Measurements from ENCODE around the gene BRD9.

Gene BRD9

DNA sequence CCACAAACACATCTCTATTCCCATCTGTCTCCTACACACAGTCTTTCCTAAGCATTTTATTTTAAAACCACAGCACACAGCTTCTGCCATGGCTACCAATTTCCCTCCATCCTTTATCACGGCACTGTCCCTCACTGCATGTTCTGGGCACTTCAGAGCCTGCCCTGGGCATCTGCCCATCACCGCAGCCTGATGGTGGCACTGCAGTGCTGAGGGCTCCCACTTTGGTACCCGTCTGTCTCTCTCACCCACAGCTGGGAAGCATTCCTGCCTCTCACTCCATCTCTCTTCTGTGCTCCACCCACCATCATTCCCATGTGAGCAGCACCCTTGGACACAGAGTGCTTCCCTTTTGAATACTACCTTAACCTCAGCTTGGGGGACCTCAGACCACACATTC lies 73.5 kb downstream of the BRD9 start:
- DNase-seq (ENCODE audit: low spot score) = no peak

DNA sequence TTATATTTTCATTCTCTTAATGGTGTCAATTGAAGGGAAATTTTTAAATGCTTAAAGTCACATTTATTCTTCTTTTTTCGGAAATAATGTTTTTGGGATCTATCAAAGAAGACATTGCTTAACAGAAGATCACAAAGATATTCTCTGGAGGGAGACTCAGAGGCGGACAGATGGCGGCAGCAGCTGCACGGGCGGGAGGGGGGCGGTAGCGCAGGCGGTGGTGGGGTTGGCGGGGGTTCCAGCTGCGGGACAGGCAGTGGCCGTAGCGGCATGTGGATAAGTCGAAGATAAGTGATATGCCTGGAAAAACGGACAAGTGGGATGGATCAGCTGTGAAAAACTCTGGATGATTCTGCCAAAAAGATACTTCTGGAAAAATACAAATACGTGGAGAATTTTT lies 76.4 kb downstream of the BRD9 start:
- FAIRE-seq (no peak), DNase-seq (ENCODE audit: low spot score) (no peak)

More for the DNA sequence above, 73.5 kb downstream of the BRD9 start:
- no peak for FAIRE-seq

DNA sequence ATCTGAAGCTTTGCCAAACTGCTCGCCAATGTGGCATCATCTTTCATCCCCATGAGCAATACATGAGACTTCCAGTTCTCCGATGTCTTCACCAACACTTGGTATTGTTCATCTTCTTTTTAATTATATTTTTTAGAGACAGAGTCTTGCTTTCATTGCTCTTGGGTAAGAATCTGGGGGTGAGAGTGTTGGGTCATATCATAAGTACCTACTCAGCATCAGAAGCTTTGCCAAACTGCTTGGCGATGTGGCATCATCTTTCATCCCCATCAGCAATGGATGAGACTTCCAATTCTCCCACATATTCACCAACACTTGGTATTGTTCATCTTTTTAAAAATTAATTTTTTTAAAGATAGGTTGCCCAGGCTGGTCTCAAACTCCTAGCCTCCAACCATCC lies 77.2 kb downstream of the BRD9 start:
- DNase-seq (ENCODE audit: low spot score) (no peak), FAIRE-seq (no peak)

Data from urothelium cell line (cell line).